ENCODE data around the gene CALCR.
A peak's percentile ranks its signal among the peaks of the same experiment; 100 is the strongest.

Gene CALCR

GRCh38 chr7:93575555-93576399 is 1.3 kb upstream of the CALCR start:
- no peak overlapping the region for H3K4me3 ChIP-seq (ENCODE audit: low read depth, low read length)
- no peak for DNase-seq (ENCODE audit: low read depth, low spot score)
- TF ChIP-seq CTCF (IDR thresholded peaks at IDR 0.05; ENCODE audit: low read depth, low read length) = no peak
- in situ Hi-C loops (cut with HindIII; ENCODE audit: low sequenced_read_pairs) = no loop called here

- no peak overlapping the region for H3K4me3 ChIP-seq (ENCODE audit: low read depth, low read length)
- in situ Hi-C loops (cut with HindIII; ENCODE audit: low sequenced_read_pairs) = no loop called here
- DNase-seq (ENCODE audit: low read depth, low spot score) = peak; percentile 9
- no peak for TF ChIP-seq CTCF (IDR thresholded peaks at IDR 0.05; ENCODE audit: low read depth, low read length)
Observed at GRCh38 chr7:93574269-93574645, 267 bp downstream of the CALCR start.

- no peak overlapping the region for H3K4me3 ChIP-seq (ENCODE audit: low read depth, low read length)
- no peak for TF ChIP-seq CTCF (IDR thresholded peaks at IDR 0.05; ENCODE audit: low read depth, low read length)
- in situ Hi-C loops (cut with HindIII; ENCODE audit: low sequenced_read_pairs) = no loop called here
- no peak for DNase-seq (ENCODE audit: low read depth, low spot score)
Observed at GRCh38 chr7:93569189-93569588, 5.3 kb downstream of the CALCR start.

- no peak for DNase-seq (ENCODE audit: low read depth, low spot score)
- in situ Hi-C loops (cut with HindIII; ENCODE audit: low sequenced_read_pairs) = no loop called here
- TF ChIP-seq CTCF (IDR thresholded peaks at IDR 0.05; ENCODE audit: low read depth, low read length) = no peak
- no peak overlapping the region for H3K4me3 ChIP-seq (ENCODE audit: low read depth, low read length)
Observed at GRCh38 chr7:93566876-93567275, 7.6 kb downstream of the CALCR start.

- in situ Hi-C loops (cut with HindIII; ENCODE audit: low sequenced_read_pairs) = no loop called here
- DNase-seq (ENCODE audit: low read depth, low spot score) = no peak
- TF ChIP-seq CTCF (IDR thresholded peaks at IDR 0.05; ENCODE audit: low read depth, low read length) = no peak
- H3K4me3 ChIP-seq (ENCODE audit: low read depth, low read length) = no peak overlapping the region
Observed at GRCh38 chr7:93563584-93563983, 10.9 kb downstream of the CALCR start.

- H3K4me3 ChIP-seq (ENCODE audit: low read depth, low read length) = no peak overlapping the region
- in situ Hi-C loops (cut with HindIII; ENCODE audit: low sequenced_read_pairs) = no loop called here
- no peak for TF ChIP-seq CTCF (IDR thresholded peaks at IDR 0.05; ENCODE audit: low read depth, low read length)
- DNase-seq (ENCODE audit: low read depth, low spot score) = no peak
Observed at GRCh38 chr7:93562936-93563335, 11.6 kb downstream of the CALCR start.

All from astrocyte of the spinal cord (primary cell).